NCI-H774 (cell line): Measurements from ENCODE around the gene DSTYK.

ENCODE experiments used
- DNase-seq: peaks from one replicate; lab custom pipeline; 2025; lab: John Stamatoyannopoulos, UW

DSTYK gene

DNA sequence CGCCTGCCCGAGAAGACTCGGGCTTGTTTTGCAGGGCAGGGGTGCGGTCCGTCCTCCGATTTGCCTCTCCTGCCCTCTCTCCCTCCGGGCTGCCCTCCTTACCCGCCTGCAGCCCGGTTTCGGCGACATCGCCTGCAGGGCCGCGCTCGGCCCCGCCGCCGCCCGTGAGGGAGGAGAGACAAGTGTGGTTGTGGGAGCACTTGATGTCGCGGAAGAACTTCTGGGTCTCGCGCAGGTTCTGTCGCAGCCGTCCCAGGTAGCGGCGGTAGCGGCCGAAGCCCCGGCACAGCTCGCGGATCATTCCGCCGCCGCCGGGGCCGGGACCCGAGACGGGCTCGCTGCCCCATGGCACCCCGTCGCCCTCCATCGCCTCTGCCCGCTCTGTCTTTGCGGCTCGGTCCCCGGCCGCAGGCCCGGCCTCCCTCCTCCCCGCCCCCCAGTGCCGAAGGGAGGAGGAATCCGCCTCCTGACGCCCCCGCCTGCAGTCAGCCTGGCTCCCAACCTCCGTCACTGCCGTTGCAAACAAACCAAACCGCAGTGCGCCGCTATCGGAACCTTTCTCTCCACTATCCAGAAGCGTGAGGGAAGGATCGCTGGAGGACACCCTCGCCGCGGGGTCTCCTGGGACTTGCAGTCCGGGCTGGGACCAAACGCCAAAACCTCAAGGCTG, at the start of gene DSTYK:
Gene DSTYK (minus strand): TSS at position 534 of the 670 bp plus-strand sequence. CDS start 167 bp downstream, at position 367.
- peak; percentile 94 for DNase-seq

DNA sequence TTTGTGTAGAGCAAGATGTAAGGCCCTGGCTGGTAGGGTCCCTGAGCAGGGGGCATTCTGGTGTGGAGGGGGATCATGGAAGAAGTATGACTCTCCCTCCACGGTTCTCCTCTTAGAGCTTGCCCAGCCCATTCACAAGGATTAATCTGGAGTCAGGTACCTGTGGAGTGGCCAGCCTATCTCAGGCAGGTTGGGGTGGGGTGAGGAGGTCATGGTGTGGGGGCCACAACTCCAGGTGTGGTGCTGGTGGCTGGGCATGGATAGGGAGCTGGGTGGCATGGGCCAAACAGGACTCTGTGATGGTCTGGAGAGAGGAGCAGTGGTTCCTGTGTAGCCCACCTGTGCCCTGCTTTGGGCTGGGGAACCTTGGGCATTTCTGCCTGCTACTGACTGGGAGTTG, 48.5 kb upstream of the DSTYK start:
- DNase-seq = no peak

DNA sequence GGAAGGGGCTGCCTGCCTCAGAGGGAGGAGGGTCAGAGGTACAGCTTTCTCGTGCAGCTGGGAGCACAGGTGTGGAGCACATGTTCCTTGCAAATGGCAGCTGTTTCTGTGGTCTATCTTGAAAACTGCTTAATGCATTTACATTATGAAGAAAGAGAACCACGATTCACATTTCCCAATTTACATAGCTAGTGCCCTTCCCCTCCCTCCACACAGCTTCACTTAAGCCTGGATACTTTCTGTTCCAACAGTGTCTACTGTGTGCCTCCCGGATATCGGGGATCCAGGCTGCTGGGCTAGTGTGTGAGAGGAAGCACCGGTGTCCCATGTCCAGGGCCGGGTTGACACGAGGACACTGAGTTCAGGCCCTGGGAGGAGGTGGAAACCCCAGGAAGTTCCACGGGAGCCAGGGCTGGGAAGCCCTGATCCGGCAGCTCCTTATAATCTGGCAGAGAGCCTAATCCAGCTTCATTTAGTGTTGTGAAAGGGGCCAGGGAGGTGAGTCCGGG, 47.9 kb upstream of the DSTYK start:
- no peak for DNase-seq

- DNase-seq = no peak
Observed at GRCh38 chr1:205258719-205259118, 47.2 kb upstream of the DSTYK start.

GRCh38 chr1:205258261-205258691, 46.8 kb upstream of the DSTYK start:
- DNase-seq = no peak

GRCh38 chr1:205257735-205258134, 46.2 kb upstream of the DSTYK start:
- DNase-seq = no peak

DNA sequence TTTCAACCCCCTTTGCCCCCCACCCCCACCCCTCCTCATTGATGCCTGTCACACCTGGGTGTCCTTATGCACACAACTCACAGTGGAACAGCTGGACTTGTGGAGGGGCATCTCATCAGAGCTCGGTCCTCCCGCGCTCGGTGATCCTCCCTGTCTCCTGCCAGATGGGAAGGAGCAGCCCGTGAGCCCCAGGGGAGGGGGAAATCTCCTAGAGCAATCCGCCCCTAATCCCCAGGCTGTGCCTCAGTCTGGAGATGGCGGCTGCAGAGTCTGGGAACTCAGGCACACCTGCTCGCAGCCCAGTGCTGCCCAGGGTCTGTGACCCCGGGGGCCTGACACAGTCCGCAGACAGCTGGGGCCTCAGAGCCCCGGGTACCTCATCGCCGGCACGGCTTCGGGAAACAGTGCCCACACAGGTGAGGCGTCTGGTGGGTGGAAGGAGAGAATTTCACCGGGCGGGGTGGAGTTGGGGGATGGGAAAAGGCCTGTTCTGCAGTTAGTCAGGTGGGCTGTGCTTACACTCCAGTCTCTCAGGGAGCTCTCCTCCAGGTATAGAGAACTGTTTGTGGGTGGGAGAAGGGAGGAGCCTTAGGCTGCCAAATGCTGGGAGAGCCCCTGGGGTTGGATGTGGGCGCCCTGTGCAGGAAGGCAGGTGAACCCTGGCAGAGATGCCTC, 45.6 kb upstream of the DSTYK start:
- no peak for DNase-seq

GRCh38 chr1:205255941-205256780, 44.7 kb upstream of the DSTYK start:
- DNase-seq = peak; percentile 76

DNA sequence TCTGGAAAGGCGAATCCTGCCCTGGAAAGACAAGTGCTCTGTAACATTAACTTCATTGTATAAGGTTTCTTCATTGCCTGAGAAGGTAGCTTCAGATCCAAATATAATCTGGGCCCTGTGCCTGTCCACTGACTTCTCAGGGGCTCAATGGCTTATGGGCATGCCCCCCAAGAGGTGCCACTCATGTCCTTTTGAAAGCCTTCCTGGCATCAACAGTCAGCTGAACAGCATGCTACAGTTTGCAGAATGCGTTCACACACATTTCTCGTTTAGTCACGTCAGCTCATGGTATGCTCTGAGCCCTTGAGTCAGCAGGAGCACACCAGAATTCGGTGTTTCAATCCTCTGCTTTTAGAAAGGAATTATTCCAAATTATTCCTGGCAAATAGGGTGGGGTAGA, 40.1 kb upstream of the DSTYK start:
- no peak for DNase-seq

DNA sequence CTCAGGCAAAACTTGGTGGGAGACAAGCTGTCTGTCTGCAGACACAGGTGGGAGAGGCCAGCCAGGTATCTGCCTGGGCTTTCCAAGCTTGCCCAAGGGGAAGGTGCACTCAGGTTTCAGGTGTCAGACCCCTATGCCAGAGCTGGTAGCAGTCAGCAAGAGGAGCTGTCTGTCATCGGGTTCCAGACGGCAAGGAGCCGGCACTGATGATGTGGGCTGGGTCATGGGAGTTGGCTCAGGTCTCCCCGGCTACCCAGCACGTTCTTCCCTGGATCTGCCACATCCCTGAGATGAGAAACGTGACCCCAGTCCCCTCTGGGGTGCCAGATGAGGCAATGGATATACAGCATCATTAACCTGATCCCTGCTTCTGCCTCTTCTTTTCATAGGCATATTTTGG, 39.2 kb upstream of the DSTYK start:
- DNase-seq = no peak

DNA sequence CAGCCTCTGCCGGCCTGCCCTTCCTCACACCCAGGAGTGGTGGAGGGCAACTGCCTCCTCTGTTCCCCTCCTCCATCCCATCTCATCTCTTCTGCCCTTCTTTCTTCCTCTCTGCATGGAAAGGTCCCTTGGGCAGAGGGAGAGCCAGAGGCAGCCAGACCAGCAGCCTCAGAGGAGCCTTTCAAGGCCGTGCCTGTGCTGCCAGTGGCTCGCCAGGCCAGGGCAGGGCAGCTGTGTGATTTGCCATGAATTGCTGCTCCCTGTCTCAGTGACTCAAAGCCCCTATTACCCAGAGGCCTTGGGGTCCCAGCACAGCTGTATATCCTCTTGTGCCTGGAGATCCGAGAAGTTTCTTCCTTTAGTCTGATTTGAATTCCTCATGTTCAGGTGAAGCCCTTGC, 38.1 kb upstream of the DSTYK start:
- no peak for DNase-seq

DNA sequence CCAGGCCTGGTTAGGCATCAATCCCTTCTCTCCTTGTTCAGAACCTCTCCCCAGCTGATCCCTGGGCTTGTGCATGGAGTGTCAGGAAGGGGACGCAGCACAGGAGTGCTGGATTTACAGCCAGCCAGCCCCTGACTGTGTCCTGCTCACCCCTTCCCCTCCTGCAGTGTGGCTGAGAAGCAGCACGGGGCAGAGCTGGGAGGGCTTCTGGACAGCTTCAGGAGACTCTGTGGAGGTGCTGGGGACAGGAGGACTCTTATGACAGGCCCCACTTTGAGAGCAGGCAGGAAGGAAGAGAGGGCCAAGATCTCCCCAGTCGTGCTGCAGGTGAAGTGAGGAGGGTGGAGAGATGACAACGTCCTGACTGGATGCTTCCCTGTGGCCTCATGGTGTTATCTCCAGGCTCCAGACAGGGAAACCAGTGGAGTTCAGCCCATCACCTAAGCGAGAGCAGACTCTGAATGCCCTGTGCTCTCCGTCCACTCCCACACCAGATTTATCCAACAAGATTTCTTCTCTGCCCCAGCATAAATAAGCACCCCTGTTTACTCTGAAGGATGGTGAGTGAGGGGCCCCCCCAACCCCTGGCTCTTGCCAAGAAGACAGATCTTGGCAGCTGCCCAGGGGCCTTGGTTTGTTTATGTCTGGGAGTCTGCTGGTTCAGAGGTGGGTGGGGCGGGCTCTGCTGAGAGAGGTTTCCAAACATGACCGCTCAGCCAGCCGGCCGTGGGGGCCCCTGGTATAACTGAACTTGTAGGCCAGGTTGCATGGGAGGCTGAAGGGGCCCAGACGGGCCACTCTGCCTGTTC, 37.5 kb upstream of the DSTYK start:
- no peak for DNase-seq

- no peak for DNase-seq
Observed at GRCh38 chr1:205247130-205247921, 35.8 kb upstream of the DSTYK start.

- no peak for DNase-seq
Observed at GRCh38 chr1:205246351-205247119, 35.0 kb upstream of the DSTYK start.

DNA sequence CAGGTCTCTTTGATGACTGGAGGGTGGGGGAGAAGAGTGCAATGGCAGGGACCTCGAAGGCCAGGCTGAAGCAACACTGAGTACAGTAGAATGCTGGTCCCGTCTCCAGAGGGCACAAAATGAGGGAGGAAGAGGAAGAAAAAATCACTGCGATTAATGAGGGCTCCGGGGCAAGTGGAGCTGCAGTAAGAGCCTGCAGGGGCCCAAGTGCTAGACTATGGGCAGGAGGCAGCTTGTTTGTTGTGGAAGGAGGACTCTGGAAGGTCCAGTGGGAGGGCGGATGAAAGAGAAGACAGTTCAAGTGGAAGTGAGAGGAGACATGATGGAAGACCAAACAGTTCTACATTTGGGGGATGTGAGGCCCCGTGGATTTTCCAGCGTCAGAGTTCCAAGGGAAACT, 33.6 kb upstream of the DSTYK start:
- no peak for DNase-seq

DNA sequence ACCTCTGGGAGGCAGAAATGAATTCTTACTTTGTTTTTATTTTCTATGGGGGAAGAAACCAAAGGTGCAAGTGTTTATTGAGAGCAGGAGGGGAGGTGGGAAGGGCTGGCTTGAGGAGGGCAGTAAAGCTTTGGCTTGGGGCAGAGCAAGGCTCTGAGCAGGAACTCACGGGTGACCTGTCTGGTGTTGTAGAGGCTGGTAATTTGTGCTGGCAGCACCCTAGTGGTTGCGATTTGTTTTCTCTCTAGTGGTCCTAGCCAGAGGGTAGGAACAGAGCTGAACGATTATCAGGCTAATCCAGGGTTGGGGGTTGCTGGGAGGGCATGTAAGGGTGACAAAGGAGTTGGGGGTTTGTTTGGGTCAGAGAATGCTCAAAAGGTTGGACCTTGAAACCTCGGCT, 32.9 kb upstream of the DSTYK start:
- no peak for DNase-seq

- no peak for DNase-seq
Observed at GRCh38 chr1:205243350-205244191, 32.1 kb upstream of the DSTYK start.

DNA sequence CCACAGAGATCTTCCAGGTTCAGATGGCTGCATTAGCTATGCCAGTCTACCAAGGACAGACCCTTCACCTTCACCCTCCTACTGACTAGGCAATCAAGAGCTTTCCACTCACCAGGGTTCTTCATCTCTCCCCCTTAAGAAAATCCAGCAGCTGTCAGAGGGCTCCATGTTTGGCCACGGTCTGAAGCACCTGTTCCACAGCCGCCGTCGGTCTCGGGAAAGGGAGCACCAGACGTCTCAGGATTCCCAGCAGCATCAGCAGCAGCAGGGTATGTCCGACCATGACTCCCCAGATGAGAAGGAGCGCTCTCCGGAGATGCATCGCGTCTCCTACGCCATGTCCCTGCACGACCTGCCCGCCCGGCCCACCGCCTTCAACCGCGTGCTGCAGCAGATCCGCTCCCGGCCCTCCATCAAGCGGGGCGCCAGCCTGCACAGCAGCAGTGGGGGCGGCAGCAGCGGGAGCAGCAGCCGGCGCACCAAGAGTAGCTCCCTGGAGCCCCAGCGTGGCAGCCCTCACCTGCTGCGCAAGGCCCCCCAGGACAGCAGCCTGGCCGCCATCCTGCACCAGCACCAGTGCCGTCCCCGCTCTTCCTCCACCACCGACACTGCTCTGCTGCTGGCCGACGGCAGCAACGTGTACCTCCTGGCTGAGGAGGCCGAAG, 30.0 kb upstream of the DSTYK start:
- DNase-seq = no peak

- DNase-seq = no peak
Observed at GRCh38 chr1:205240569-205240968, 29.1 kb upstream of the DSTYK start.
